ENCODE data around the gene MYPN.

DNA sequence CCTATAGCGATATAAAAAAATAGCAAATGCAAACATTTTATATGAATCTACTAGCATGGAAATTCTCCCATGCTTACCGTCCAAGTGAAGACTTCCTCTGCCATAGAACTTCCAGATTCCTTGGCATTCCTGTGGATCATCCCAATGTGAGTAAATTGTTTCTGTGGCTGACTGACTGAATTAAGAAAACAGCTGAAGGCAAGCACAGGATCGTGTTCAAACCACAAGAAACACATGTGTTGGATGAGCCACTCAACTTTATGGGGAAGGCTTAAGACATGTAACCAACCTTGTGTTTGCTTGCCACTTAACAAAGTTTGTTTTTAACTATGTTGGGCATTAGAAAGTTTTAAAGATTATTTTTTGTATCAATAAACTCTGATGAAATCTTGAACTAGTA, 2.6 kb upstream of the MYPN start:
- peak; percentile 36 to 76 for TF ChIP-seq POLR2A (IDR thresholded peaks at IDR 0.05)
- TF ChIP-seq, protein P1, sequence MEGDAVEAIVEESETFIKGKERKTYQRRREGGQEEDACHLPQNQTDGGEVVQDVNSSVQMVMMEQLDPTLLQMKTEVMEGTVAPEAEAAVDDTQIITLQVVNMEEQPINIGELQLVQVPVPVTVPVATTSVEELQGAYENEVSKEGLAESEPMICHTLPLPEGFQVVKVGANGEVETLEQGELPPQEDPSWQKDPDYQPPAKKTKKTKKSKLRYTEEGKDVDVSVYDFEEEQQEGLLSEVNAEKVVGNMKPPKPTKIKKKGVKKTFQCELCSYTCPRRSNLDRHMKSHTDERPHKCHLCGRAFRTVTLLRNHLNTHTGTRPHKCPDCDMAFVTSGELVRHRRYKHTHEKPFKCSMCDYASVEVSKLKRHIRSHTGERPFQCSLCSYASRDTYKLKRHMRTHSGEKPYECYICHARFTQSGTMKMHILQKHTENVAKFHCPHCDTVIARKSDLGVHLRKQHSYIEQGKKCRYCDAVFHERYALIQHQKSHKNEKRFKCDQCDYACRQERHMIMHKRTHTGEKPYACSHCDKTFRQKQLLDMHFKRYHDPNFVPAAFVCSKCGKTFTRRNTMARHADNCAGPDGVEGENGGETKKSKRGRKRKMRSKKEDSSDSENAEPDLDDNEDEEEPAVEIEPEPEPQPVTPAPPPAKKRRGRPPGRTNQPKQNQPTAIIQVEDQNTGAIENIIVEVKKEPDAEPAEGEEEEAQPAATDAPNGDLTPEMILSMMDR (IDR thresholded peaks at IDR 0.05 in 4 of 5, conservative IDR thresholded peaks at IDR 0.05 in 1 of 5) = no peak

Measured in gastrocnemius medialis (tissue), 4 donors.